Activated CD8-positive, alpha-beta memory T cell treated with anti-CD3 and anti-CD28 coated beads for 24 hours (primary cell): Measurements from ENCODE around the gene PUS1.
A peak's percentile ranks its signal among the peaks of the same experiment; 100 is the strongest.
"Not testable (repeated sequence)": the region's sequence is repeated elsewhere in the genome, so short reads cannot be mapped to it uniquely, and the experiment has no call there.

Experiments used
- DNase-seq: peaks from one replicate; pipeline ENCODE4 v3.0.0-alpha.2; 2020

Gene PUS1

DNA sequence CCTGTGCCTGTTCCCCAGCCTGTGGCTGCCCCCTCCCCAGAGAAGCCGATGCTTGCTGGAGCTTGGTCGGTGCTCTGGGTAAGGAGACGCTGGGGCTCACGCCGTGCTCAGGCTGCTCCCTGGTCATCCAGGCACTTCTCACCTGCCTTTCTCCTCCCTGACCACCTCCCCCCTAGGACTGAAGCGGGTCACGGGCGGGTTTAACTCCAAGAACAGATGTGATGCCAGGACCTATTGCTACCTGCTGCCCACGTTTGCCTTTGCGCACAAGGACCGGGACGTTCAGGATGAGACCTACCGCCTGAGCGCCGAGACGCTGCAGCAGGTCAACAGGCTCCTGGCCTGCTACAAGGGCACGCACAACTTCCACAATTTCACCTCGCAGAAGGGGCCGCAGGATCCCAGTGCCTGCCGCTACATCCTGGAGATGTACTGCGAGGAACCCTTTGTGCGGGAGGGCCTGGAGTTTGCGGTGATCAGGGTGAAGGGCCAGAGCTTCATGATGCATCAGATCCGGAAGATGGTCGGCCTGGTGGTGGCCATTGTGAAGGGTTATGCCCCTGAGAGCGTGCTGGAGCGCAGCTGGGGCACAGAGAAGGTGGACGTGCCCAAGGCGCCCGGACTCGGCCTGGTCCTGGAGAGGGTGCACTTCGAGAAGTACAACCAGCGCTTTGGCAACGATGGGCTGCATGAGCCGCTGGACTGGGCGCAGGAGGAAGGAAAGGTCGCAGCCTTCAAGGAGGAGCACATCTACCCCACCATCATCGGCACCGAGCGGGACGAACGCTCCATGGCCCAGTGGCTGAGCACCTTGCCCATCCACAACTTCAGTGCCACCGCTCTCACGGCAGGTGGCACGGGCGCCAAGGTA lies 12.3 kb downstream of the PUS1 start:
- no peak for DNase-seq

DNA sequence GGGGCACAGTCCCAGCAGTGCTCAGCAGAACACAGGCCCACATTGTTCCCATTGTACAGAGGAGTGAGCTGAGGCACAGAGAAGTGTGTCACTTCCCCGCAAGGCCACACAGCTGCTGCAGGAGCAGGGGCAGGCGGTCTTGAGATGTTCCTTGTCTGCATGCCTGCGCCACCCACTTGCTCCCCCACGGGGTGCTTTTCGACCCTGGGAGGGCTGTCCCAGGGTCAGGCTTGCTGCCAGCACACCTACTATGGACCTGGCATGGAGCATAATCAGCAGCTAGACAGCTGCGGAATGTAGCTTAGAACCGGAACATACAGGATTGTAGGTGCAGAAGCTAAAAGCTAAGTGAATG lies 12.9 kb downstream of the PUS1 start:
- no peak for DNase-seq

DNA sequence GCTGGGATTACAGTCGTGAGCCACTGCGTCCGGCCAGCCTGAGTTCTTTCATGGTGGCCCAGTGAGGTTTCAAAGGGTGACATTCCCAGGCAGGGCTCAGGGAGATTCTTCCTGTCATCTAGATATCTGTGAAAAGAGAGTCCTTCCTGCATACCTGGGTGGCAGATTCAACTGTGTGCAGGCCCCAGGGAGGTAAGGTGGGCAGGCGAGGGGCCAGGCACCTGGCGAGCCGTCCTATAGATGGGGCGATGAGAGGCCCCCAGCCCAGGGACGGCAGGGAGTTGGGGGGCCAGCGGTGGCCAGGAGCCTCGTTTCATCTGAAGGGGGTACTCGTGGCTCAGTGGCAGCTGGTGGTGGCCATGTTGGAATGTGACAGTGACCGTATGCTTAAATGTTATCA lies 13.6 kb downstream of the PUS1 start:
- no peak for DNase-seq

DNA sequence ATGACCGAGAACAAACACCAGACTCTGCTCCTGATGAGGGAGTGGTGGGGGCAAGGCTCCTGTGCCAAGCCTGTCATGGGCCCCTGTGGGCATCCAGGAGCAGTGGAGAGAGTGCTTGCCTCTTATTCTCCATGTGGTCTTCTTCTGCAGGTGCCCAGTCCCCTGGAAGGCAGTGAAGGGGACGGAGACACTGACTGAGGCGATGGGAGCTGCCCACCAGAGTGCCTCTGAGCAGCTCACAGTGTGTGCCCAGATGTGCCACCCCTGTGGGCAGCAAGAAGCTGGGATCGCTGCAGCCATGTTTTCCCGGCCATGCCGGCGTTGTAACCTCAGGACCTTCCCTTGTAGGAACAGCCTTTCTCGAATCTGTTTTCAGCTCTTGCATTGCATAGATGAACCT lies 14.3 kb downstream of the PUS1 start:
- no peak for DNase-seq

DNA sequence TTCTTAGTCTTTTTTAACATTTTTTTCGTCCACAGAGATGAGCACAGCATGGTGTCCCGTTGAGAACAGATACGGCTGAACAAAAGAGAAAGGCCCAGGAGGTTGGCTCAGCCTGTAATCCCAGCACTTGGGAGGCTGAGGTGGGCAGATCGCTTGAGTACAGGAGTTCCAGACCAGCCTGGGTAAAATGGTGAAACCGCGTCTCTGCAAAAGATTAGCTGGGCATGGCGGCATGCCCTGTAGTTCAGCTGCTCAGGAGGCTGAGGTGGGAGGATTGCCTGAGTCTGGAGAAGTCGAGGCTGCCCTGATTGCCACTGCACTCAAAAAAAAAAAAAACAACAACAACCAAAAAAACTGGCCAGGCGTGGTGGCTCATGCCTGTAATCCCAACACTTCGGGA lies 14.8 kb downstream of the PUS1 start:
- DNase-seq, result no peak

DNA sequence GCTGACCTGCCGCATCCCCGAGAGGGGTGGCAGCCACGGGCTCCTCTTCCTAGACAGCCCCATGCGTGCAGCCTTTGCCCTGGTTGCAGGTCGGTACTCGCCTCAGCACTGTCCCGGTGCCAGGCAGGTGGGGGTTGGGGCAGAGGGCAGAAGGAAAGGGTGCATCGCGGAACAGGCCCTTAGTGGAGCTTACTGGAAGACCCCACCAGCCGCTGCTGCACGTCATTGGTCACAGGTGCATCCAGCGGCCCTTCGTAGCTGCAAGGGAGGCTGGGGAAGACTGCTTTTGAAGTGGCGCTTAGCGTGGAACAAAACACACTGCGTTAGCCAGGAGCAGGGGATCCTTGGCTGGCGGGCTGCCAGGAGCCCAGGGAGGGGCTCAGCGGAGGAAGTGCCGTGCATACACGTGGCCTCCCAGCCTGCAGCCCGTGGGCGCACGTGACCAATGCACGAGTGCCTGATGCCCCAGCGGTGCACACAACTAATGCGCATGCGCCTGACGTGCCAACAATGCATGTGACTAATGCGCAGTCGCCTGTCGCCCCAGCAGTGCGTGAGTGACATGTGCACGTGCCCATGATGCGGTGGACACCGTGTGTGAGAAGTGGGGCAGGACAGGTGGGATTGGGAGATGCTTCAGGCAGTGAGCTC lies 15.7 kb downstream of the PUS1 start:
- no peak for DNase-seq

DNA sequence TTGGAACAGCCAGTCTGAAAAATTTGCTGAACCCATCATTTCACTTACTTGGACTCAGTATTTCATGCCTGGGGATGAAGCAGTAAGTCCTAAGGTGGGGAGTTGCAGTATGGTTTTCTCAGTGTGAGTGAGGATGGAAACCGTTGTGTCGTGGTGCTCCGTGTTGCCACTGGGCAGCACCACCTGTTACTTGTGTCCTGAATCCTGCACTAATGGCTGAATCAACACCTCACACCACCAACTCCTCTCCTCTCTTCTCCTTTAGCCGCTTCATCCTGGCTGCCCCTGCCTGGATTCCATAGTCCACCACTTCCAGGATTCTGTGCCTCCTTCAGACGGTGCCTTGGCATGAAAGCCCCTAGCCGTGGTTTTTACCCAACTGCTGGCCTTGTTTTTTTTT lies 17.7 kb downstream of the PUS1 start:
- DNase-seq, result no peak

DNA sequence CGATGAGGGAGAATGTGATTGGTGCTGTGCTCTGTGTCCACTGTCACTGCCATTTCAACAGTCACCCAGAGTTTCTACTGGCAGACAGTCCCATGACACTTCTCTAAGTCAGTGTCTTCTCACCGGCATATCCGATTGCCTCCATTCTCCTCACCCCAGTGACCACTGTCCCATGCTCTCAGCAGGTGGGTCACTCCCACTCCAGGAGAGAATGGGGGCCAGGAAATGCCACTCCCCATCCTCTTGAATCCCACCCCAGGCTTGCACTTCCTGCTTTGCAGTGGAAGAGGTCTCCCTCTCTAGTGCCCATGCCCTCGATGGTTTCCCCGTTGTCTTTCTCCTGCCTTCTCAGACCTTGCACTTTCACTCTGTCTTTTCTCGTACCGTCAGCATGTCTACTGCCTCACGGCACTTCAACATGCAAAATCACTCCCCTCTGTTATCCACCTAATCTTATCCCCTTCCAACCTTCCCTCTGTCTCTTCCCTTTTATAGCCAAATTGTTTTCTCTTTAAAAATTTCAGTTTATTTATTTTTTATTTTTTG lies 18.5 kb downstream of the PUS1 start:
- peak; percentile 59 for DNase-seq

DNA sequence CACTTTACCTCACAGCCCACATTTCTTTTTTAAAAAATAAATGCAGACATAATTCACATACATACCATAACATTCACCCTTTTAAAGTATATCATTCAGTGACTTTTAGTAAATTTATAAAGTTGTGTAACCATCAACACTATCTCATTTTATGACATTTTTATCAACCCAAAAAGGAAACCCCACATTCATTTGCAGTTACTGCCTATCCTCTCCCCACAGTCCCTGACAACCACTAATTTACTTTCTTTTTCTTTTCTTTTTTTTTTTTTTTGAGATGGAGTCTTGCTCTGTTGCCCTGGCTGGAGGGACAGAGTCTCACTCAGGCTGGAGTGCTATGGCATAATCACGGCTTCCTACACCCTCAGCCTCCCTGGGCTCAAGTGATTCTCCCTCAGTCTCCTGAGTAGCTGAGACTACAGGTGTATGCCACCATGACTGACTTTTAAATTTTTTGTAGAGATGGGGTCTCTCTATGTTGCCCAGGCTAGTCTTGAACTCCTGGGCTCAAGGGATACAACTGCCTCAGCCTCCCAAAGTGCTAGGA lies 19.2 kb downstream of the PUS1 start:
- peak; percentile 50 for DNase-seq

DNA sequence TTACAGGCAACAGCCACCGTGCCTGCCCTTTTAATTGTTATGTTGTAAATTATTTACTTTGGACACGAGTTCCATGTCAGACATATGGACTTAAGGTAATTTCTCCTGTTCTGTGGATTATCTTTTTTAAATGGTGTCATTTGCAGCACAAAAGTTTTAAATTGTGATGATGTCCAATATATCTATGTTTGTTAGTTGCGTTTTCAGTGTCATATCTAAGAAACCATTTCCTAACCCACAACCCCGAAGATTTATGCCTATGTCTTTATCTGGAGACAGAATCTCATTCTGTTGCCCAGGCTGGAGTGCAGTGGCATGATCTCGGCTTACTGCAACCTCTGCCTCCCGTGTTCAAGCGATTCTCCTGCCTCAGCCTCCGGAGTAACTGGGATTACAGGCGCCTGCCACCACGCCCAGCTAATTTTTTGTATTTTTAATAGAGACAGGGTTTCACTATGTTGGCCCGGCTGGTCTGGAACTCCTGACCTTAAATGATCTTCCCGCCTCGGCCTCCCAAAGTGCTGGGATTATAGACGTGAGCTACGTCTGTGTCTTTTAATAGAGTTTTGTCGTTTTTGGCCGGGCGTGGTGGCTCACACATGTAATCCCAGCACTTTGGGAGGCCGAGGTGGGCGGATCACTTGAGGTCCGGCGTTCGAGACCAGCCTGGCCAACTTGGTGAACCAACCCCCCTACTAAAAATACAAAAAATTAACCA lies 19.8 kb downstream of the PUS1 start:
- not testable (repeated sequence) for DNase-seq

DNA sequence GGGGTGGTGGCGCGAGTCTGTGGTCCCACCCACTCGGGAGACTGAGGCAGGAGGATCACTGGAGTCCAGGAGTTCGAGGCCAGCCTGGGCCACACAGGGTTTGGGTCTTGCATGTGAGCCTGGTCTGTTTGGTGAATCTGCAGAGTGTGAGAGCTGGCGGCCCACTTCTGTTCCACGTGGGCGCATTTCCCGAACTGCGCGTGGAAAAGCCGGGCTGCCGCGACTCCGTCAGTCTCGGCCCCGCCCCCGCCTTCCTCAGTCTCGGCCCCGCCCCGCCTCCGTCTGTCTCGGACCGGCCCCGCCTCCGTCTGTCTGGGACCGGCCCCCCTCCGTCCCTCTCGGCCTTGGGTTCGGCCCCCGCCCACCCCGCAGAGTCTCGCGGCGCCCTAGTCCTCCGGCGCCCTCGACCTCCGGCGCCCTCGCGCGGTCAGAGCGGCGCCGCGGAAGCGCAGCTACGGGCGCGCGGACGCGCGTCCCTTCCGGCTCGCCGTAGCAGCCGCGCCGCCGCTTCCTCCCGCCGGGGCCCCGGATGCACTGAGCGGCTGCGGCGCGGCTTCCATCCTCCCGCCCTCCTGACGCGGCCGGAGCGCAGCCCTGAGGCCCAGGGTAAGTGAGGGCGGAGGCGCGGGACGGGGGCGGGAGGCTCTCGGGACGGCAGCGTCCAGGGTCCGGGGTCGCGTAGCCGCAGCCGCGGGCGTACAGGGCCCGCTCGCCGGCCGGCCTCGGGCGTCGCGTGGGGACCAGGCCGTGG lies 20.5 kb downstream of the PUS1 start, which contains the start of gene EP400:
Gene EP400 (plus strand): TSS at position 512 of the 751 bp plus-strand sequence. CDS start 10,678 bp downstream, outside the sequence.
- DNase-seq, result peak; percentile 97

DNA sequence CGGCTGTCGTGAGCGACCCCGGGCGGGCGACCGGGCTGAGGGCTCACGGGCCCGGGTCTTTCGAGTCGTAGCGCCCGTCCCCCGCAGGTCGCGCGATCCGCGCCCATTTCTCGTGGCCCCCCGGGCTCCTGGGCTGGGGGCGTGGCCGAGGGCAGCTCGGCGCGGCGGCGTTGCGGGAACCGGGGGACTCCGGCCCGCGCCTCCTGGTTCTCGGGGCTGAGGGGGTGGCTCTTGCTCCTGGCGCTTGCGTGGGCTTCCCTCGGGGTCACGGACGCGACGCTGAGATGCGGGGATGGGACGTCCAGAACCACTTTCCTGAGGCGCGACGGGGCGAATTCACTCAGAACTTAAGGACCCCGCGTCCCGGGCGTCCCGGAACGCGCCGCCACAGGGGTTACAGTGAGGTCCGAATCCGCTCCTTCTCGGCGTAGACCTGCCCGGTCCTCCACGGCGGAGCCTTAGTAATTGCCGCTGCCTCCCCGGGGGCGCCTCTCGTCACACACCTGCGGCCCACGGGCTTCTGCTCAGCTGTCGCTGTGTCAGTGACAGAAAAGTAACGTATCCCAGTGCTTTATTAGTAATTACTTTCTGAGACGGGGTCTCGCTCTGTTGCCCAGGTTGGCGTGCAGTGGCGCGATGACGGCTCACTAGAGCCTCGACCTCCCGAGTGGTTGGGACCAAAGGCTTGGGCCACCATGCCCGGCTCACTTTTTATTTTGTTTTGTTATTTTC lies 21.3 kb downstream of the PUS1 start:
- peak; percentile 70 for DNase-seq

DNA sequence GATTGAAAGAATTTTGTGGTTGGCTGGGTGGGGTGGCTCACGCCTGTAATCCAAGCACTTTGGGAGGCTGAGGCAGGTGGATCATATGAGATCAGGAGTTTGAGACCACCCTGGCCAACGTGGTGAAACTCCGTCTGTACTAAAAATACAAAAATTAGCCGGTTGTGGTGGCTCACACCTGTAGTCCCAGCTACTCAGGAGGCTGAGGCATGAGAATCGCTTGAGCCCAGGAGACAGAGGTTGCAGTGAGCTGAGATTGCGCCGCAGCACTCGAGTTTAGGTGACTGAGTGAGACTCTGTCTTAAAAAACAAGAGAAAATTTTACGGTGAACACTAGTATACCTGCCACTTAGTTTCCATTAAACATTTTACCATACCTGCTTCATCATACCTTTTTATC lies 24.7 kb downstream of the PUS1 start:
- DNase-seq, result not testable (repeated sequence)

DNA sequence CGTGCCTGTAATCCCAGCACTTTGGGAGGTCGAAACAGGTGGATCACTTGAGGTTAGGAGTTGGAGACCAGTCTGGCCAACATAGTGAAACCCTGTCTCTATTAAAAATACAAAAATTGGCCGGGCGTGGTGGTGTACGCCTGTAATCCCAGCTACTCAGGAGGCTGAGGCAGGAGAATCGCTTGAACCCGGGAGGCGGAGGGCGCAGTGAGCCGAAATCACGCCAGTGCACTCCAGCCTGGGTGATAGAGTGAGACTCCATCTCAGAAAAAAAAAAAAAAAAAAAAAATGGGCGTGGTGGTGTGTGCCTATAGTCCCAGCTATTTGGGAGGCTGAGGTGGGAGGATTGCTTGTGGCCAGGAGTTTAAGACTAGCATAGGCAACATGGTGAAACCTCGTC lies 25.4 kb downstream of the PUS1 start:
- DNase-seq, result not testable (repeated sequence)

DNA sequence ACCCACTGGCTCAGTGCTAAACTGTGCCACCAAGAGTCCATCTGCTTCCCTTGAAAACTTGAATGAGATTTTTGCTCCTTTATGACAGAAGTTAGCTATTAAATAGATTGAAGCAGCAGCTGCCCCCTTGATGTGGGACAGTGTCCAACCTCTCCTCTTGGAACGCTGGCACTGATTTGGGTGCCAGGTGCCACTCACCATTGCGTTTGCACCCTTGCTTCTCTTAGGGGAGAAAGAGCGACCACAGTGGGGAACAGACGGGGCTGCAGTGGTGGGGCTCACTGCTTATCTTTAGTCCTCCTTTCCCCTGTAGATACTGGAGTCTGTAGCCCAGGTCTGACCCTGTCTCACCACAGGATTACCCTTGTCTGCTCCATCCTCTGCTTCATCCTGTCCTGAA lies 30.0 kb downstream of the PUS1 start:
- DNase-seq, result no peak

DNA sequence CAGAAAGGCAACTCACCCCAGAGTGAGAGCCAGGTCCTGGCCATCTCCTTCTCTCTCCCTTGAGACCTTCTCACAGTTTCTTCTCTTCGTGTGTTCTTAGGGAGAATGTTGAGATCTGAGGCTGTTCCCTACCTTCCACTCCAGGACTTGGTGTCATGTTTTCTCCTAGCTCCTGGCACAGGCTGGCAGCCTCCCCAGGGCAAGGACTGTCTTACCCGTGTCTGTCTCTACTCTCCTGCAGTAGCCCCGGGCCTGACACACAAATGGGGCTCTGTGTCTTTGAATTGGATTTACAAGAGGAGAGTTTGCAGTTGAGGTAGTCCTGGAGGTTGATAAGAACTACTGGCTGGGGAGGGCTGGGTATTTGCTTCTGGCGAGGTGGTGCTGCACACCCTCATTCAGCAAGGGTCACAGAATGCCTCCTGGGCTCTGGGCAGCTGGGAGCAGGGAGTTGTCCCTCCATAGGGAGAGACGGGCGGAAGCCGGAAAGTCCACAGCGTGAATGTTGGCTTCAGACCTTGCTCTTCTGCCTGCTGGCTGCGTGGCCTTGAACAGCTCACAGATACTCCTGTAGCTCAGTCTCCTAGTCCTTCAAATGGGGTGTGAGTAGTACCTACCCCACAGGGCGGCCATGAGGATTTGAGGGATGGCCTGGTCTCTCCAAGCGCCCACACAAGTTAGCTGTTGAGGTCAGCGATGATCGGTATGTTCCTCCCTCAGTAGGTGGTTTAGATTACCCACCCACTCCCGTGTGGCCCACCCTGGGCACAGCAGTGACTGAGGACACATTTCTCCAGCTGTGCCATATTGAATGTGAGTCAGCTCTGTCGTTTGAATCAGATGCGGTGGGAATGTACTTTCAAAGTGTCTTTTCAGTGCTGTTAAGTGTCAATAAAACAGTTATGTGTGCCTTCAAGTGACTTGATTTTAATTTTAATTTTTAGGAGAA lies 30.8 kb downstream of the PUS1 start:
- DNase-seq, result no peak

DNA sequence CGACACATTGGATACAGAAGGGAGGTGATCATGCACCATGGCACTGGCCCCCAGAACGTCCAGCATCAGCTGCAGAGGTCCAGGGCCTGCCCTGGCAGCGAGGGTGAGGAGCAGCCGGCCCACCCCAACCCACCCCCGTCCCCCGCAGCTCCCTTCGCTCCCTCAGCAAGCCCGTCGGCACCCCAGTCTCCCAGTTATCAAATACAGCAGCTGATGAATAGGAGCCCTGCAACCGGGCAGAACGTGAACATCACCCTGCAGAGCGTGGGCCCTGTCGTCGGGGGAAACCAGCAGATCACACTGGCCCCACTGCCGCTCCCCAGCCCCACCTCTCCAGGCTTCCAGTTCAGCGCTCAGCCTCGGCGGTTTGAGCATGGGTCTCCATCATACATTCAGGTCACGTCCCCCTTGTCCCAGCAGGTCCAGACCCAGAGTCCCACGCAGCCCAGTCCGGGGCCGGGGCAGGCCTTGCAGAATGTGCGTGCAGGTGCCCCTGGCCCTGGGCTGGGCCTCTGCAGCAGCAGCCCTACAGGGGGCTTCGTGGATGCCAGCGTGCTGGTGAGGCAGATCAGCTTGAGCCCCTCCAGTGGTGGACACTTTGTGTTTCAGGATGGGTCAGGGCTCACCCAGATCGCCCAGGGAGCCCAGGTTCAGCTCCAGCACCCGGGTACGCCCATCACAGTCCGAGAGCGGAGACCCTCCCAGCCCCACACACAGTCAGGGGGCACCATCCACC lies 31.7 kb downstream of the PUS1 start:
- DNase-seq, result not testable (repeated sequence)

DNA sequence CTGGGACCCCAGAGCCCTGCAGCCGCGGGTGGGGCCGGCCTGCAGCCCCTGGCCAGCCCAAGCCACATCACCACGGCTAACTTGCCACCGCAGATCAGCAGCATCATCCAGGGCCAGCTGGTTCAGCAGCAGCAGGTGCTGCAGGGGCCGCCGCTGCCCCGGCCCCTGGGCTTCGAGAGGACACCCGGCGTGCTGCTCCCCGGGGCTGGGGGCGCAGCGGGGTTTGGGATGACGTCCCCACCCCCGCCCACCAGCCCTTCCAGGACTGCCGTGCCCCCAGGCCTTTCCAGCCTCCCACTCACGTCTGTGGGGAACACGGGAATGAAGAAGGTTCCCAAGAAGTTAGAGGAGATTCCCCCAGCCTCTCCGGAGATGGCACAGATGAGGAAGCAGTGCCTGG lies 32.3 kb downstream of the PUS1 start:
- not testable (repeated sequence) for DNase-seq

DNA sequence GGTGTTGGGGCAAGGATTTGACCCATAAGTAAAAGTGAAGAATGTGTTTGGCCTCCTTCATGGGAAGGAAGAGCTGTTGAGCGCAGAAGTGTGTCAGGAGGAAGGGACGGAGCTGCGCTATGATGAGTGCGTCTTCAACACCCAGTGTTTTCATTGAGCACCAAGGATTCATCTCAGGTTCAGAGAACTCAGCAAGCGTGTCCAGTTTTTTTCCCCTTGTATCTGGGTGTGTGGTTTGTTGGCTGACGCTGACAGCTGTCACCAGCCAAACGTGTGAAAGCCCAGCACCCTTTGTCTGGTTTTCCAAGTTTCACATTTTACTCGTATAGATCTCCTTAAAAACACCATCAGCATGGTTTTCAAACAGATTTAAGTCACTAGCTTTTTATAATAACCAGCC lies 33.0 kb downstream of the PUS1 start:
- no peak for DNase-seq

DNA sequence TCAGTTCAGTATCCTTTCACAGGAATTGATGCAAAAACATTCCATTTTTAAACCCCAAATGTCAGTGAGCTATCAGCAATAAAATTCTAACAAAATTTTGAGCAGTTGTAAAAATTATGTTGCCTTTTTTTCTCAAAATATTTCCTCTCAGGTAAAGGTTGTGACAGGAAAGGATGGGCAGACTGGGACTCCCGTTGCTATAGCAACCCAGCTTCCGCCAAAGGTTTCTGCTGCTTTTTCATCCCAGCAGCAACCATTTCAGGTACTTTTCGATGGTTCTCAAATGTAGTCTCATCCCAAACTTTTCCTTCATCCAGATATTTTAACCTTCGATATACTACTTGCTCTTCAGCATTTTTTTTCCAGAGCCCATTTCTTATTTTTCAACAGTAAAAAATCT lies 34.3 kb downstream of the PUS1 start:
- DNase-seq, result no peak
